Neural cell (in vitro differentiated cells): ENCODE measurements around the gene HDAC4.

ENCODE experiments used
- EP300 ChIP-seq: fragments of 450-650 bp; conservative IDR thresholded peaks from 2 replicates; pipeline ENCODE4 v1.6.1; 2014; ENCODE audit warnings: antibody characterized with exemption, mild to moderate bottlenecking, moderate library complexity; ENCODE audit not compliant: poor library complexity, severe bottlenecking
- EZH2 ChIP-seq: fragments of 200-600, 300-800 bp; shearing (Covaris generic), sonication (generic); IDR thresholded peaks from 2 replicates; pipeline ENCODE4 v1.6.1; 2014; ENCODE audit warnings: antibody characterized with exemption, low read length, borderline replicate concordance, mild to moderate bottlenecking; ENCODE audit not compliant: insufficient read depth, poor library complexity, severe bottlenecking
- POLR2AphosphoS5 ChIP-seq: IDR thresholded peaks from 2 replicates; pipeline ENCODE4 v1.6.1; 2012
- SMC3 ChIP-seq: fragments of 450-650 bp; conservative IDR thresholded peaks from 2 replicates; pipeline ENCODE4 v1.6.1; 2014; ENCODE audit warnings: antibody characterized with exemption, mild to moderate bottlenecking, moderate library complexity; ENCODE audit not compliant: poor library complexity
- TF ChIP-seq, protein P1 (sequence below): fragments of 450-650 bp; IDR thresholded peaks from 2 replicates; pipeline ENCODE4 v1.5.1; 2014; ENCODE audit warnings: antibody characterized with exemption, mild to moderate bottlenecking, moderate library complexity; ENCODE audit not compliant: poor library complexity, severe bottlenecking
- TF ChIP-seq, protein P2 (sequence below): IDR thresholded peaks from 2 replicates; pipeline ENCODE4 v1.6.1; 2012; ENCODE audit warnings: borderline replicate concordance

DNA sequence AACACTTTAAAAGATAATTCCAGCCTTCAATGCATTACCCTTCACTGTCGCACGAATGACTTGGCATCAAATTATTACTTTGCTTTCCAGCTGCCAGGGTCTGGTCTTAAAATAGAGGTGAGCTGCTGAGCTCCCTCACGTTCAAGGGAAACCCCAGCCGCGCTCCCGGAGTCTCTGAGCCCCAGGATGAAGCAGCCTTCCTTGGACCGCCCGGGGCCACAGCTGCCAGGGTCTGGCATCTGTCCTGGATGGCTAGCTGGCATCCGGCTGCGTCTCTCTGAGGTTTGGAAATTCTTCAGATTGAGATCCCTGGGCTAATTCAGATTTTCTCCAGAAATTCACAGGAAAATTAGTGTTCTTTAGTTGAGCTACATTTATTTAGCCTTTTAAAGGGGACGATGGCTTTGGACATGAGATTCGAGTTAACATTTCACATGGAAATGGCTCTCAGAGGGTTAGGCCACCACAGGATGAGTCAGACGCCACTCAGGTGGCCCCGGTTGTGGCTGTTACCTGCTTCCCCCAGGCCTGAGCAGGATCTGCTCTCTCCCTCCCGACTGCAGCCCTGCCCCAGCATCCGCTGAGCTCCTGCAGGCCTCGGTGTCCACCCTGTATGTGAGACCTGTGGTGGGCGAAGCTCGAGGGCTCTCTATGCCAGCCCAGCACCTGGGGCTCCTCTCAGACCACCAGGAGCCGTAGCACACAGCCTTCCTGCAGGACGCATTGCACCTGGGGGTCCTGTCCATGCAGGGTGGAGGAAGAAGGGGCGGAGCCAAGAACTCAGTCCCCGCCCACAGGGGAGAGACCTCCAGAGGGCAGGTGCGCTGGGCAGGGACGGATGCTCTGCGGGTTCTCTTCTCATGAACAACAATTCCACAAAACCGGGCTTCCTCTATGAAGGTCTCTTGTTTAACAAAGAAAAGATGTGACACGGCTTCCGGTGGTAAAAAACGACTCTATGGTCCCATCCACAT, 297.4 kb downstream of the HDAC4 start:
- TF ChIP-seq, protein P1, sequence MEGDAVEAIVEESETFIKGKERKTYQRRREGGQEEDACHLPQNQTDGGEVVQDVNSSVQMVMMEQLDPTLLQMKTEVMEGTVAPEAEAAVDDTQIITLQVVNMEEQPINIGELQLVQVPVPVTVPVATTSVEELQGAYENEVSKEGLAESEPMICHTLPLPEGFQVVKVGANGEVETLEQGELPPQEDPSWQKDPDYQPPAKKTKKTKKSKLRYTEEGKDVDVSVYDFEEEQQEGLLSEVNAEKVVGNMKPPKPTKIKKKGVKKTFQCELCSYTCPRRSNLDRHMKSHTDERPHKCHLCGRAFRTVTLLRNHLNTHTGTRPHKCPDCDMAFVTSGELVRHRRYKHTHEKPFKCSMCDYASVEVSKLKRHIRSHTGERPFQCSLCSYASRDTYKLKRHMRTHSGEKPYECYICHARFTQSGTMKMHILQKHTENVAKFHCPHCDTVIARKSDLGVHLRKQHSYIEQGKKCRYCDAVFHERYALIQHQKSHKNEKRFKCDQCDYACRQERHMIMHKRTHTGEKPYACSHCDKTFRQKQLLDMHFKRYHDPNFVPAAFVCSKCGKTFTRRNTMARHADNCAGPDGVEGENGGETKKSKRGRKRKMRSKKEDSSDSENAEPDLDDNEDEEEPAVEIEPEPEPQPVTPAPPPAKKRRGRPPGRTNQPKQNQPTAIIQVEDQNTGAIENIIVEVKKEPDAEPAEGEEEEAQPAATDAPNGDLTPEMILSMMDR = no peak
- TF ChIP-seq SMC3 (no peak), POLR2AphosphoS5 (no peak), EZH2 (no peak), EP300 (no peak)
- TF ChIP-seq, protein P2, sequence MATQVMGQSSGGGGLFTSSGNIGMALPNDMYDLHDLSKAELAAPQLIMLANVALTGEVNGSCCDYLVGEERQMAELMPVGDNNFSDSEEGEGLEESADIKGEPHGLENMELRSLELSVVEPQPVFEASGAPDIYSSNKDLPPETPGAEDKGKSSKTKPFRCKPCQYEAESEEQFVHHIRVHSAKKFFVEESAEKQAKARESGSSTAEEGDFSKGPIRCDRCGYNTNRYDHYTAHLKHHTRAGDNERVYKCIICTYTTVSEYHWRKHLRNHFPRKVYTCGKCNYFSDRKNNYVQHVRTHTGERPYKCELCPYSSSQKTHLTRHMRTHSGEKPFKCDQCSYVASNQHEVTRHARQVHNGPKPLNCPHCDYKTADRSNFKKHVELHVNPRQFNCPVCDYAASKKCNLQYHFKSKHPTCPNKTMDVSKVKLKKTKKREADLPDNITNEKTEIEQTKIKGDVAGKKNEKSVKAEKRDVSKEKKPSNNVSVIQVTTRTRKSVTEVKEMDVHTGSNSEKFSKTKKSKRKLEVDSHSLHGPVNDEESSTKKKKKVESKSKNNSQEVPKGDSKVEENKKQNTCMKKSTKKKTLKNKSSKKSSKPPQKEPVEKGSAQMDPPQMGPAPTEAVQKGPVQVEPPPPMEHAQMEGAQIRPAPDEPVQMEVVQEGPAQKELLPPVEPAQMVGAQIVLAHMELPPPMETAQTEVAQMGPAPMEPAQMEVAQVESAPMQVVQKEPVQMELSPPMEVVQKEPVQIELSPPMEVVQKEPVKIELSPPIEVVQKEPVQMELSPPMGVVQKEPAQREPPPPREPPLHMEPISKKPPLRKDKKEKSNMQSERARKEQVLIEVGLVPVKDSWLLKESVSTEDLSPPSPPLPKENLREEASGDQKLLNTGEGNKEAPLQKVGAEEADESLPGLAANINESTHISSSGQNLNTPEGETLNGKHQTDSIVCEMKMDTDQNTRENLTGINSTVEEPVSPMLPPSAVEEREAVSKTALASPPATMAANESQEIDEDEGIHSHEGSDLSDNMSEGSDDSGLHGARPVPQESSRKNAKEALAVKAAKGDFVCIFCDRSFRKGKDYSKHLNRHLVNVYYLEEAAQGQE = no peak
